Smooth muscle cell (in vitro differentiated cells): ENCODE results near the gene STK33. TPM values are rescaled to one million over a fixed set of nuclear protein-coding genes. Genes with fewer than 3 reads are reported as not detected.

Experiments used
- DNase-seq: peaks from one replicate; lab custom pipeline; 2025; ENCODE audit not compliant: unreplicated experiment; lab: John Stamatoyannopoulos, UW
- H2AFZ ChIP-seq: fragments of 200-600 bp; sonication (generic); 2 replicates; pipeline ENCODE4 v1.6.0; 2016; ENCODE audit warnings: antibody characterized with exemption, low read depth, mild to moderate bottlenecking
- H3F3A ChIP-seq: fragments of 200-600 bp; sonication (generic); 2 replicates; pipeline ENCODE4 v1.6.0; 2017; ENCODE audit warnings: antibody characterized with exemption, low read depth
- H3K27ac ChIP-seq: fragments of 200-600 bp; sonication (generic); 2 replicates; pipeline ENCODE4 v1.5.1; 2016; ENCODE audit warnings: low read depth, mild to moderate bottlenecking
- H3K27me3 ChIP-seq: fragments of 200-600 bp; sonication (generic); 2 replicates; pipeline ENCODE4 v1.6.1; 2016; ENCODE audit warnings: low read depth, mild to moderate bottlenecking
- H3K36me3 ChIP-seq: fragments of 200-600 bp; sonication (generic); 2 replicates; pipeline ENCODE4 v1.5.1; 2016; ENCODE audit warnings: low read depth
- H3K4me1 ChIP-seq: fragments of 200-600 bp; sonication (generic); 2 replicates; pipeline ENCODE4 v1.5.1; 2016; ENCODE audit warnings: low read depth
- H3K4me2 ChIP-seq: fragments of 200-600 bp; sonication (generic); 2 replicates; pipeline ENCODE4 v1.6.0; 2016; ENCODE audit warnings: mild to moderate bottlenecking
- H3K4me3 ChIP-seq: fragments of 200-600 bp; sonication (generic); 2 replicates; pipeline ENCODE4 v1.5.1; 2016; ENCODE audit warnings: mild to moderate bottlenecking
- H3K79me2 ChIP-seq: fragments of 200-600 bp; sonication (generic); 2 replicates; pipeline ENCODE4 v1.6.0; 2016; ENCODE audit warnings: low read depth, mild to moderate bottlenecking
- H3K9ac ChIP-seq: fragments of 200-600 bp; sonication (generic); 2 replicates; pipeline ENCODE4 v1.6.0; 2016; ENCODE audit warnings: low read depth
- H3K9me3 ChIP-seq: fragments of 200-600 bp; sonication (generic); replicated peaks from 2 replicates; pipeline ENCODE4 v1.5.1; 2016; ENCODE audit warnings: low read depth
- H4K20me1 ChIP-seq: fragments of 200-600 bp; sonication (generic); 2 replicates; pipeline ENCODE4 v1.6.0; 2016; ENCODE audit warnings: low read depth
- whole genome bisulfite sequencing: methylation state at CpG from one replicate; pipeline ENCODE4 v1.1.7; 2016; ENCODE audit warnings: low lambda C conversion rate; 5-methylcytosine and 5-hydroxymethylcytosine counted together
- polyA plus RNA-seq: library from polyadenylated mRNA; unstranded; fragments of >200 nt; fragmentation: Nextera tagmentation; extraction: Ambion mirVana; gene quantifications from 2 replicates; pipeline ENCODE4 v1.2.1, GENCODE V29; 2016
- total RNA-seq: library from RNA; depleted of rRNA; stranded (reverse); fragments of >200 nt; gene quantifications from 2 replicates; pipeline ENCODE4 v1.2.3, GENCODE V29; 2014
- TF ChIP-seq, protein P1 (sequence below): fragments of 200-600 bp; sonication (generic); IDR thresholded peaks from 2 replicates; pipeline ENCODE4 v1.5.1; 2017; ENCODE audit warnings: borderline replicate concordance, mild to moderate bottlenecking, antibody characterized with exemption; ENCODE audit not compliant: insufficient read depth, poor library complexity, severe bottlenecking

STK33 gene
- total and polyA plus RNA-seq, 2 experiments from 2014 or later, result 1.2 to 2.9 TPM

DNA sequence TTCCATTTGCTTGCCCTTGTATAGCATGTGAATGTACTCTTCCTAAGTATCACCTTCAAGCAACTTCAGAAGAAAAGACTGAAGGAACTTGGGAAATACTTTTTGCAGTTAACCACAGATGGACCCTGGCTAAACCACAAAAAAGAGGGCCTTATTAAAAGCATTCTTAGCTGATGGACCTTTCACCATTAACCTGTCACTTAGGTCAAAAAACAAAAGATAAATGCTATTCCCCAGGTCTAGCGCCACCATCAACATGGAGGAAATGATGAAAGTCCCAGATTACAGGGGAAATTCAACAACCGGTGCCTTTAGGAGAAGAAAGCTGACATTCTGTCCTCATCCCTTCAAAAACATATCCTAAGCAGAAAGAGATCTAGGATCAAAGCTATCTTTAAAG lies 29.5 kb downstream of the STK33 start:
- Histone ChIP-seq H3K9me3 (peaks cover 6% of the 10 kb centered on the region), H2AFZ (no peak overlapping the region), H3K4me1 (no peaks in the 10 kb centered on the region), H3K27ac (no peak overlapping the region), H3K36me3 (no peaks in the 10 kb centered on the region), H3K9ac (no peak overlapping the region), H3F3A (no peaks in the 10 kb centered on the region), H4K20me1 (no peaks in the 10 kb centered on the region), H3K4me2 (no peak overlapping the region), H3K79me2 (no peaks in the 10 kb centered on the region), H3K4me3 (no peak overlapping the region), H3K27me3 (no peaks in the 10 kb centered on the region)
- 60% methylated on average over 2 of the region's 2 CpGs for WGBS
- DNase-seq, result no peak
- TF ChIP-seq, protein P1, sequence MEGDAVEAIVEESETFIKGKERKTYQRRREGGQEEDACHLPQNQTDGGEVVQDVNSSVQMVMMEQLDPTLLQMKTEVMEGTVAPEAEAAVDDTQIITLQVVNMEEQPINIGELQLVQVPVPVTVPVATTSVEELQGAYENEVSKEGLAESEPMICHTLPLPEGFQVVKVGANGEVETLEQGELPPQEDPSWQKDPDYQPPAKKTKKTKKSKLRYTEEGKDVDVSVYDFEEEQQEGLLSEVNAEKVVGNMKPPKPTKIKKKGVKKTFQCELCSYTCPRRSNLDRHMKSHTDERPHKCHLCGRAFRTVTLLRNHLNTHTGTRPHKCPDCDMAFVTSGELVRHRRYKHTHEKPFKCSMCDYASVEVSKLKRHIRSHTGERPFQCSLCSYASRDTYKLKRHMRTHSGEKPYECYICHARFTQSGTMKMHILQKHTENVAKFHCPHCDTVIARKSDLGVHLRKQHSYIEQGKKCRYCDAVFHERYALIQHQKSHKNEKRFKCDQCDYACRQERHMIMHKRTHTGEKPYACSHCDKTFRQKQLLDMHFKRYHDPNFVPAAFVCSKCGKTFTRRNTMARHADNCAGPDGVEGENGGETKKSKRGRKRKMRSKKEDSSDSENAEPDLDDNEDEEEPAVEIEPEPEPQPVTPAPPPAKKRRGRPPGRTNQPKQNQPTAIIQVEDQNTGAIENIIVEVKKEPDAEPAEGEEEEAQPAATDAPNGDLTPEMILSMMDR, result no peak

DNA sequence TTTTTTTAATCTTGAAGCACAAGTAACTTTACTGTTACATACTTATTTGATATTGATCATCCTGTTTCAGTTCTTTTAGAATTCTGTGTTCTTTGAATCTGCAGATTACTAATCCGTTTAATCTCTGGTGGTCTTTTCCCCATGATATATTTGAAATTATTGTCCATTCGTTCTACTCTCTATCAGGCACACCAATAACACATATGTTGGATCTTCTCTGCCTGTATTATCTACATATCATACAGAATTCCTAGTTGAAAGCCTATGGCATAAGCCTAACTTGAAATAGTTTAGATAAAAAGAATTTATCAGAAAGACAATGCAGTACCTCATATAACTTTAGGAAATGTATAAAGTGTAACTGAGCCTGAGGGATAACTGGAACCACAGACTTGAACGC lies 32.6 kb downstream of the STK33 start:
- no peak overlapping the region for H3K27ac ChIP-seq
- no peaks in the 10 kb centered on the region for H3F3A ChIP-seq
- H3K4me3 ChIP-seq, result no peak overlapping the region
- H2AFZ ChIP-seq, result no peak overlapping the region
- no peak for DNase-seq
- H3K9ac ChIP-seq, result no peak overlapping the region
- no peaks in the 10 kb centered on the region for H3K36me3 ChIP-seq
- no peaks in the 10 kb centered on the region for H3K27me3 ChIP-seq
- no peak overlapping the region for H3K4me2 ChIP-seq
- no peaks in the 10 kb centered on the region for H3K4me1 ChIP-seq
- peaks cover 6% of the 10 kb centered on the region for H3K9me3 ChIP-seq
- no peaks in the 10 kb centered on the region for H3K79me2 ChIP-seq
- TF ChIP-seq, protein P1, result no peak
- WGBS, result 90% methylated on average over 3 of the region's 3 CpGs
- H4K20me1 ChIP-seq, result no peaks in the 10 kb centered on the region

- H3K9ac ChIP-seq, result no peak overlapping the region
- WGBS, result 85% methylated on average over 4 of the region's 4 CpGs
- TF ChIP-seq, protein P1, result no peak
- no peak overlapping the region for H2AFZ ChIP-seq
- H3K36me3 ChIP-seq, result no peaks in the 10 kb centered on the region
- H3K79me2 ChIP-seq, result no peaks in the 10 kb centered on the region
- H3K27ac ChIP-seq, result no peak overlapping the region
- H3K4me2 ChIP-seq, result no peak overlapping the region
- DNase-seq, result no peak
- H3K4me1 ChIP-seq, result no peaks in the 10 kb centered on the region
- no peaks in the 10 kb centered on the region for H3K27me3 ChIP-seq
- no peaks in the 10 kb centered on the region for H4K20me1 ChIP-seq
- peaks cover 6% of the 10 kb centered on the region for H3K9me3 ChIP-seq
- H3F3A ChIP-seq, result no peaks in the 10 kb centered on the region
- no peak overlapping the region for H3K4me3 ChIP-seq
Observed at GRCh38 chr11:8558436-8558835, 35.6 kb downstream of the STK33 start.

DNA sequence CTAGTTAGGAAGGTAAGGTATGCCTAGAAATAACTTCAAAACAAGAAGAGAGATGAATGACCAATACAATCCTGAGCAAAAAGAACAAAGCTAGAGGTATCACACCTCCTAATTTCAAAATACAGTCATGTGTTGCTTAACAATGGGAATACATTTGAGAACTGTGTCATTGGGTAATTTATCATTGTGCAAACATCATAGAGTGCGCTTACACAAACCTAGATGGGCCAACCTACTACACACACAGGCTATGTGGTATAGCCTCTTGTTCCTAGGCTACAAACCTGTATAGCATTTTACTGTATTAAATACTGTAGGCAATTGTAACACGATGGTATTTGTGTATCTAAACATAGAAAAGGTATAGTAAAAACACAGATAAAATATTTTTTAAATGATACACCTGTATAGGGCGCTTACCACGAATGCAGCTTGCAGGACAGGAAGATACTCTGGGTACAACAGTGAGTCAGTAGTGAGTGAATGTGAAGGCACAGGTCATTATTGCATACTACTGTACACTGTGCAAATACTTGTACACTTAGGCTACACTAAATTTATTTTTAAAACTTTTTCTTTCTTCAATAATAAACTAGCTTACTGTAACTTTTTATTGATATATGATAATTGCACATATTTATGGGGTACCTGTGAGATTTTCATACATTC lies 48.2 kb downstream of the STK33 start:
- no peaks in the 10 kb centered on the region for H4K20me1 ChIP-seq
- no peaks in the 10 kb centered on the region for H3F3A ChIP-seq
- no peak overlapping the region for H3K9ac ChIP-seq
- no peak overlapping the region for H3K4me3 ChIP-seq
- no peaks in the 10 kb centered on the region for H3K79me2 ChIP-seq
- TF ChIP-seq, protein P1, result no peak
- H3K36me3 ChIP-seq, result no peaks in the 10 kb centered on the region
- no peak for DNase-seq
- no peaks in the 10 kb centered on the region for H3K4me1 ChIP-seq
- H3K4me2 ChIP-seq, result no peak overlapping the region
- no peak overlapping the region for H2AFZ ChIP-seq
- peaks cover 4% of the 10 kb centered on the region for H3K27me3 ChIP-seq
- no peak overlapping the region for H3K27ac ChIP-seq
- 67% methylated on average over 4 of the region's 4 CpGs for WGBS
- no peaks in the 10 kb centered on the region for H3K9me3 ChIP-seq
